GM21825 (cell line): ENCODE measurements around the gene SRGAP3.

Experiments
- ATAC-seq: cut with Tn5 transposase; IDR thresholded peaks from one replicate; pipeline ENCODE4 v1.9.1; 2021; ENCODE audit warnings: mild to moderate bottlenecking, moderate library complexity; ENCODE audit not compliant: unreplicated experiment

The SRGAP3 gene

GRCh38 chr3:9229325-9229724 is 20.1 kb downstream of the SRGAP3 start:
- no peak for ATAC-seq

GRCh38 chr3:9226326-9226725 is 23.1 kb downstream of the SRGAP3 start:
- no peak for ATAC-seq

GRCh38 chr3:9225268-9225667 is 24.2 kb downstream of the SRGAP3 start:
- no peak for ATAC-seq

GRCh38 chr3:9224490-9224889 is 25.0 kb downstream of the SRGAP3 start:
- peak; percentile 92 for ATAC-seq

GRCh38 chr3:9223672-9224071 is 25.8 kb downstream of the SRGAP3 start:
- ATAC-seq, result no peak

- ATAC-seq, result no peak
Measured at GRCh38 chr3:9222956-9223639, 26.3 kb downstream of the SRGAP3 start.

GRCh38 chr3:9222049-9222448 is 27.4 kb downstream of the SRGAP3 start:
- no peak for ATAC-seq

GRCh38 chr3:9218514-9218846 is 31.0 kb downstream of the SRGAP3 start:
- ATAC-seq, result no peak

GRCh38 chr3:9217784-9218513 is 31.5 kb downstream of the SRGAP3 start:
- no peak for ATAC-seq

- no peak for ATAC-seq
Measured at GRCh38 chr3:9216736-9217135, 32.7 kb downstream of the SRGAP3 start.

- ATAC-seq, result no peak
Measured at GRCh38 chr3:9214599-9214998, 34.8 kb downstream of the SRGAP3 start.

- no peak for ATAC-seq
Measured at GRCh38 chr3:9214185-9214584, 35.3 kb downstream of the SRGAP3 start.

GRCh38 chr3:9213019-9213634 is 36.3 kb downstream of the SRGAP3 start:
- no peak for ATAC-seq

- no peak for ATAC-seq
Measured at GRCh38 chr3:9211155-9211950, 38.1 kb downstream of the SRGAP3 start.

GRCh38 chr3:9209777-9210176 is 39.7 kb downstream of the SRGAP3 start:
- ATAC-seq, result no peak

- no peak for ATAC-seq
Measured at GRCh38 chr3:9208605-9209152, 40.8 kb downstream of the SRGAP3 start.

GRCh38 chr3:9207116-9207763 is 42.2 kb downstream of the SRGAP3 start:
- no peak for ATAC-seq

- no peak for ATAC-seq
Measured at GRCh38 chr3:9206287-9206686, 43.2 kb downstream of the SRGAP3 start.

- no peak for ATAC-seq
Measured at GRCh38 chr3:9205345-9206143, 43.9 kb downstream of the SRGAP3 start.
